HCT116 (cell line): ENCODE measurements around the gene AGPS. TPM values are rescaled to one million over a fixed set of nuclear protein-coding genes. Genes with fewer than 3 reads are reported as not detected.

Source experiments
- ATAC-seq: fragments of 200-7000 bp; cut with Tn5 transposase; 2 replicates; pipeline ENCODE4 v1.9.1; 2020; ENCODE audit warnings: mild to moderate bottlenecking, moderate library complexity
- BruUV-seq: library from RNA; stranded (reverse); fragments of 400-500 nt; replicated peaks from 2 replicates; lab custom pipeline; 2021; lab: Mats Ljungman, UMichigan
- CTCF ChIA-PET: fragments of 300-600 bp; sonication (Branson Sonifier 250); formaldehyde crosslinking; loops from one replicate; lab custom pipeline; 2021; ENCODE audit warnings: antibody characterized with exemption; lab: Charles Lee
- POLR2A ChIA-PET: fragments of 300-600, 350-600 bp; sonication (Branson Sonifier 250); formaldehyde crosslinking; loops from one replicate; lab custom pipeline; 2021; ENCODE audit warnings: antibody characterized with exemption; lab: Charles Lee
- RAD21 ChIA-PET, 2 experiments: fragments of 300-600 bp; sonication (Branson Sonifier 250); formaldehyde crosslinking; loops; one replicate each; lab custom pipeline; 2023; ENCODE audit warnings: low total read pairs in 2 of 2; ENCODE audit not compliant: uncharacterized antibody in 2 of 2, unreplicated experiment in 2 of 2, low non-redundant PET in 1 of 2; lab: Charles Lee
- DNase-seq: peaks from one replicate; pipeline ENCODE4 v3.0.0-alpha.2; 2010; ENCODE audit warnings: low read depth, low spot score
- H2AFZ ChIP-seq: fragments of 200-600 bp; shearing (Covaris generic), sonication (generic); 2 replicates; pipeline ENCODE4 v1.6.1; 2017; ENCODE audit warnings: low read depth, mixed run types, mixed read lengths, antibody characterized with exemption, low read length; ENCODE audit not compliant: poor library complexity, severe bottlenecking
- H3K27ac ChIP-seq: 2 replicates; pipeline ENCODE4 v1.5.1; 2012; ENCODE audit warnings: low read depth, low read length
- H3K27me3 ChIP-seq: fragments of 200-600 bp; sonication (generic); 2 replicates; pipeline ENCODE4 v1.6.1; 2016; ENCODE audit warnings: mixed run types, low read length, mixed read lengths; ENCODE audit not compliant: insufficient read depth
- H3K36me3 ChIP-seq, 2 experiments: fragments of 200-500 bp in 1 of 2; fragments of 200-600 bp in 1 of 2; sonication (Bioruptor generic) in 1 of 2; sonication (generic) in 1 of 2; 2 replicates each; pipeline versions ENCODE4 v1.5.1 to v1.6.1; 2014 to 2016; ENCODE audit warnings: low read length in 2 of 2, inconsistent platforms in 1 of 2, mixed read lengths in 1 of 2, mixed run types in 1 of 2; ENCODE audit not compliant: insufficient read depth in 2 of 2, control insufficient read depth in 1 of 2
- H3K4me1 ChIP-seq, 2 experiments: fragments of 200-600 bp in 1 of 2; sonication (generic) in 1 of 2; 2 replicates each; pipeline versions ENCODE4 v1.5.1 to v1.6.1; 2012 to 2017; ENCODE audit warnings: low read length in 2 of 2, inconsistent platforms in 1 of 2, mild to moderate bottlenecking in 1 of 2, mixed read lengths in 1 of 2, mixed run types in 1 of 2, moderate library complexity in 1 of 2; ENCODE audit not compliant: insufficient read depth in 2 of 2, control insufficient read depth in 1 of 2
- H3K4me2 ChIP-seq: fragments of 200-600 bp; sonication (generic); 2 replicates; pipeline ENCODE4 v1.6.1; 2017; ENCODE audit warnings: mixed run types, low read length, mixed read lengths
- H3K4me3 ChIP-seq, 2 experiments: fragments of 200-600 bp in 1 of 2; sonication (generic) in 1 of 2; replicated peaks in 1 of 2; 2 replicates each; pipeline ENCODE4 v1.5.1; 2011 to 2016; ENCODE audit warnings: low read length in 2 of 2, control low read depth in 1 of 2, low read depth in 1 of 2, mild to moderate bottlenecking in 1 of 2, mixed read lengths in 1 of 2, mixed run types in 1 of 2
- H3K79me2 ChIP-seq: fragments of 200-600 bp; sonication (generic); 2 replicates; pipeline ENCODE4 v1.6.1; 2017; ENCODE audit warnings: mild to moderate bottlenecking, mixed run types, low read length, moderate library complexity, mixed read lengths; ENCODE audit not compliant: insufficient read depth
- H3K9ac ChIP-seq: fragments of 200-600 bp; sonication (generic); 2 replicates; pipeline ENCODE4 v1.6.1; 2016; ENCODE audit warnings: low read length, mixed read lengths
- H3K9me2 ChIP-seq: fragments of 200-600 bp; sonication (generic), shearing (Covaris generic); 2 replicates; pipeline ENCODE4 v1.6.1; 2017; ENCODE audit warnings: mixed run types, mild to moderate bottlenecking, moderate library complexity; ENCODE audit not compliant: insufficient read depth
- H3K9me3 ChIP-seq, 2 experiments: fragments of 200-500 bp in 1 of 2; fragments of 200-600 bp in 1 of 2; sonication (Bioruptor generic) in 1 of 2; sonication (generic) in 1 of 2; 2 replicates each; pipeline ENCODE4 v1.6.1; 2014 to 2017; ENCODE audit warnings: low read length in 2 of 2, mixed read lengths in 2 of 2, inconsistent platforms in 1 of 2, low read depth in 1 of 2, mild to moderate bottlenecking in 1 of 2, mixed run types in 1 of 2, moderate library complexity in 1 of 2; ENCODE audit not compliant: control insufficient read depth in 1 of 2, insufficient read depth in 1 of 2
- H4K20me1 ChIP-seq: fragments of 200-600 bp; sonication (generic), shearing (Covaris generic); 2 replicates; pipeline ENCODE4 v1.6.1; 2017; ENCODE audit warnings: mixed run types, mild to moderate bottlenecking, moderate library complexity; ENCODE audit not compliant: insufficient read depth
- MAX ChIP-seq: IDR thresholded peaks from 2 replicates; pipeline ENCODE4 v1.6.1; 2012
- RAD21 ChIP-seq: IDR thresholded peaks from 2 replicates; pipeline ENCODE4 v1.6.1; 2012; ENCODE audit warnings: low read depth, mild to moderate bottlenecking
- SIN3A ChIP-seq: IDR thresholded peaks from 2 replicates; pipeline ENCODE4 v1.6.1; 2012; ENCODE audit warnings: low read depth
- TCF7L2 ChIP-seq: IDR thresholded peaks from 2 replicates; pipeline ENCODE4 v1.7.0; 2011; ENCODE audit warnings: borderline replicate concordance, inconsistent platforms; ENCODE audit not compliant: insufficient read depth, insufficient read length; ENCODE audit errors: extremely low read depth
- YY1 ChIP-seq: IDR thresholded peaks from 2 replicates; pipeline ENCODE4 v1.6.1; 2011; ENCODE audit warnings: low read length, low read depth, moderate library complexity, mild to moderate bottlenecking; ENCODE audit not compliant: insufficient replicate concordance; ENCODE audit errors: extremely low read depth
- ZBTB33 ChIP-seq: IDR thresholded peaks from 2 replicates; pipeline ENCODE4 v1.6.1; 2011; ENCODE audit warnings: mild to moderate bottlenecking, low read length, moderate library complexity; ENCODE audit not compliant: insufficient replicate concordance; ENCODE audit errors: extremely low read depth
- intact Hi-C: fragments of 100-400 bp; cut with micrococcal nuclease; formaldehyde crosslinking; loops from 2 replicates; pipeline ENCODE4 v1.10.0; 2022
- total RNA-seq: library from RNA; stranded (reverse); gene quantifications from one replicate; pipeline ENCODE4 v1.2.1, GENCODE V29; 2021; ENCODE audit not compliant: unreplicated experiment

The AGPS gene
- total RNA-seq, 1 experiment from 2014 or later = 66.6 TPM

- Histone ChIP-seq H4K20me1 (no peaks in the 10 kb centered on the region), H3K4me1 (no peaks in the 10 kb centered on the region), H3K79me2 (no peaks in the 10 kb centered on the region), H2AFZ (no peak overlapping the region), H3K36me3 (no peaks in the 10 kb centered on the region), H3K9ac (no peak overlapping the region), H3K9me2 (no peaks in the 10 kb centered on the region), H3K9me3 (peaks cover 0 to 3% of the 10 kb centered on the region in 2 experiments; a peak in 2 of 4 replicates), H3K27ac (no peak overlapping the region), H3K4me3 (no peak overlapping the region), H3K27me3 (no peaks in the 10 kb centered on the region), H3K4me2 (no peak overlapping the region)
- TF ChIP-seq TCF7L2 (no peak), SIN3A (no peak), MAX (no peak), YY1 (no peak), RAD21 (no peak), ZBTB33 (no peak)
- DNase-seq (no peak), ATAC-seq (no peak)
- intact Hi-C loops = no loop called here
- POLR2A ChIA-PET = no interaction called here
- CTCF ChIA-PET = no interaction called here
- BruUV-seq = no TSS peak
- RAD21 ChIA-PET = no interaction called here
These were observed 148.9 kb downstream of the AGPS start for GRCh38 chr2:177541258-177541991.
